NB4 (cell line): ENCODE data around the gene ARHGEF38.

Experiments used
- CTCF ChIP-seq: IDR thresholded peaks from one replicate; pipeline ENCODE4 v1.5.1; 2012; ENCODE audit warnings: low read depth, low read length
- POLR2A ChIP-seq: IDR thresholded peaks from 2 replicates; pipeline ENCODE4 v1.6.1; 2011; ENCODE audit warnings: mild to moderate bottlenecking; ENCODE audit not compliant: insufficient read length; ENCODE audit errors: extremely low read depth

GRCh38 chr4:105650190-105650589 lies 97.8 kb downstream of the ARHGEF38 start:
- TF ChIP-seq CTCF, result no peak
- TF ChIP-seq POLR2A, result no peak
